GM15510 (cell line): ENCODE data around the gene DIS3L2.

Source experiments
- POLR2A ChIP-seq: IDR thresholded peaks from 3 replicates; pipeline ENCODE4 v1.6.1; 2011; ENCODE audit warnings: borderline replicate concordance; ENCODE audit not compliant: insufficient read length; ENCODE audit errors: extremely low read depth

Gene DIS3L2

DNA sequence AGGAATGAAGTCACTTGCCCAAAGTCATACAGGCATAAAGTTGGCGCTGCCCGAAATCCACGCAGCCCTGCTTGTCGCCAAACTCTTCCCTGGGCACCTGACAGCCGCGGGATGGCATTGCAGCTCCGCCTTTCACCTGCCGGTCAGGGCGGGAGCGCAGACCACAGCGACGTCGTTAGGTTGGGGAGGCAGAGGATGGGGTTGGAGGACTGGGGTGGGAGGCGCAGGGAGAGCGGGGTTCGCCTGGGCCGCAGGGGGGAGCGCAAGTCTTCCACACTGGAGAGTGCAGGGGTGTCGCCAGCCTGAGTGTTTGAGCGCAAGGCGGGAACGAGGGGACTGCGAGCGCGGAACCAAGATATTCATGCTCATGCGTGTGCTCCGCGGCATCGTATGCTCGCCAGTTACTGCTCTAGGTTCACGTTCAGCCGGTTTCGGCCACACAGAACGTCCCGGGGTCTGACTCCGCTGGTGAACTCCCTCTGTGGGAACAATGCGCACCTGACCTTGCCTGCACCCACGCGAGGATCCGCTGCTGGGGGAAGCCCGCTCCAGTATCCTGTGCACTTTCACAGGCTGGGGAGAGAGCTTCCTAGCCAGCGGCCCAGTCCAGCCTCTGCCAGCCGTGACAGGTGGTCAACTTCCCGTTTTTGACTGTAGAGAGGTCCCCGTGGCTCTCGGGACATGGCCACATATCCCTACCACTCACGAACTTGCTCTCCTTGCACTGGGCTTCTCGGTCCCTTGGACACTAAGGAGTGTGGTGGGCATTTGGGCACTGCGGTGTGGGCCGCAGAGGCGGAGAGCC, 34.5 kb upstream of the DIS3L2 start:
- TF ChIP-seq POLR2A = no peak

DNA sequence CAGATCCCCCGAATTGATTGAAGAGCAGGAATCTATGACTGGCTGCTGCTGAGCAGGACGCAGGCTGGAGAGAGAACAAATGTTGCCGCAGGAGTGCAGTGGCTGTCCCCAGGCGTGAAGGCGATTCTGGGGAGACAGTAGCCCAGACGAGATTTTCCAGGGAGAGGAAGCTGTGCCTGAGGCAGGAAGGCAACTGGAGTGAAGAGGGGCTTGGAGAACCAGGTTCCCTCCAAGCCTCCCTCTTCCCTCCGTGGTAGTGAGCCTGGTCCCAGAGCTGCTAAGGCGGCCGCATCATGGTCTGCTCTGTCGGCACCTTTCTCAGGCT, 34.0 kb upstream of the DIS3L2 start:
- no peak for TF ChIP-seq POLR2A

DNA sequence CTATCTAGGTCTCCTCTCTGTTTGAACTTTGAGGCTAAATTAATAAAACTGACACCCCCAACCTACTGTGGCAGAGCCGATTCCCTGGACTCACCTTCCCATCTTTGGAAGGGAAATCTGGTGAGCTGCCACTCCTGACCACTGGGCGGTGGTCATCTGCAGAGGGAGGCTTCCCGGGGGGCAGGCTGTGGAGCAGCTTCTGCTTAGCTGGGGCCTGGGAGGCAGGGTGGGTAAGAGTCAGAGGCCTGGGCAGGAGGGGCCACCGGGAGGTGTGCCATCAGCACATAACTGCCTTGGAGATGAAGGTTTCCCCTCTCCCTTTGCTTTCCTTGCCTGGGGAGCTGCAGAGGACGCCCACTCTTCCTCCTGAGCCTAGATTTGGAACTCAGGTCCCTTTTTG, 33.0 kb upstream of the DIS3L2 start:
- no peak for TF ChIP-seq POLR2A

DNA sequence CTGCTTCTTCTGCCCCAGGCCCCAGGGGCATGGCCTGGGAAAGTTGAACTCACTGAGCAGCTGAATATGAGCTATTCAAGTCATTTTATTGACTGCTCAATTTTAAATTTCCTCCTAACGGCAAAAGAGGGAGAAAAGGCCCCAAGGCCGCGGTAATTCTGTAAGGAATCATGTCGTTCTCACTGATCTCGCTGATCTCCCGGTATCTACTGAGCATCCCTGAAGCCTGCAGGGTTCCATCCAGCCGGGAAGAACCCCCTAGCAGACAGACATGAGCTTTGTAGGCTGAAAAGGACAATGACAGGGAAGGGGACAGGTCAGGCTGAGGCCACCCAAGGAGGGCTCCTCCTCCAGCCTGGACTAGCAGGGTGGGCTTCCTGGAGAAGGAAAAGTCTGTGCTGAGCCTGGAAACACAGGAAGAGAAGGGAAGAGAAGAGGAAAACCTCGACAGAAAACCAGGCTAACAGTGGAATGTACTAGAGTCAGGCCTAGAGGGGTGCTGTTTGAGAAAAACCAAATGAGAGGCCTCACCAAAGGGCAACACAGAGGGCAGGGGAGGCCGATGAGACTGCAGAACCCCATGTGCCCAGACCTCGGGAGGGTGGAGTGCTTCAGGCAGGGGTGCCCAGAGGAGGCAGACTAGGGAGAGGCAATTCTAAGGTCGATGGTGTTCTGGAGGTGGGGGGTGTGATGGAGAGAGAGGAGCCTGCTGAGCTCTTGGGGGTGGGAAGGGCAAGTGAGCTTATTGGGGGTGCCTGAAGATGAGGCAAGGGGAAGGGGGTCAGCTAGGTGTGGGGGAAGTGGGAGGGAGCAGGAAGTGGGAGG, 32.4 kb upstream of the DIS3L2 start:
- TF ChIP-seq POLR2A = no peak

DNA sequence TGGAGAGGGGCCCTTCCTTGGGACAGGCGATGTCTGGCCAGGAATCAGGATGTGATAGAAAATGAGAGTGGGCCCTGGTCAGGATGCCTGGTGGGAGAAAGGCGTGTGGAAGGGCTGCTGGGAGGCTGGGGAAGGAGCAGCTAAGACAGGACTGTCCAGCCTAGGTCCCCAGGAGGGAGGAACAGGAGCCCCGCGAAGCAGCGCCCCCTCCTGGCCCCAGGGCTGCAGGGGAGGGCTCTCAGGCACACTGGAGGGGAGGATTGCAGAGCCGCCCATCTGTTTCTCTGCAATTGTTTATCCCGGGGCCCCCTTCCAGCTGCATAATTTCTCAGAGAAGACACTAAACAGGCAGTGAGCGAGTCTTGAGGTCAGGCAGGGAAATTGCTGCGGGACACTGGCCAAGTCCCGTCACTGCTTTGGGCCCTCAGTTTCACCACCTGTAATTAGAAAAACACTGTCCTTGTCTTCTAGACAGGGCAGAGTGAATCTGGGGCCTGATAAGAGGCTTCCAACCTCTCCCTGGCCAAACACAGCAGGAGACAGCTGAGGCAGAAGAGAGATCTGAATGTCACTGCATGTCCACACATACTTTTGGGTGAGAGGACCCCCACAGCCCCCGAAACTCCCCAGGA, 31.4 kb upstream of the DIS3L2 start:
- no peak for TF ChIP-seq POLR2A

DNA sequence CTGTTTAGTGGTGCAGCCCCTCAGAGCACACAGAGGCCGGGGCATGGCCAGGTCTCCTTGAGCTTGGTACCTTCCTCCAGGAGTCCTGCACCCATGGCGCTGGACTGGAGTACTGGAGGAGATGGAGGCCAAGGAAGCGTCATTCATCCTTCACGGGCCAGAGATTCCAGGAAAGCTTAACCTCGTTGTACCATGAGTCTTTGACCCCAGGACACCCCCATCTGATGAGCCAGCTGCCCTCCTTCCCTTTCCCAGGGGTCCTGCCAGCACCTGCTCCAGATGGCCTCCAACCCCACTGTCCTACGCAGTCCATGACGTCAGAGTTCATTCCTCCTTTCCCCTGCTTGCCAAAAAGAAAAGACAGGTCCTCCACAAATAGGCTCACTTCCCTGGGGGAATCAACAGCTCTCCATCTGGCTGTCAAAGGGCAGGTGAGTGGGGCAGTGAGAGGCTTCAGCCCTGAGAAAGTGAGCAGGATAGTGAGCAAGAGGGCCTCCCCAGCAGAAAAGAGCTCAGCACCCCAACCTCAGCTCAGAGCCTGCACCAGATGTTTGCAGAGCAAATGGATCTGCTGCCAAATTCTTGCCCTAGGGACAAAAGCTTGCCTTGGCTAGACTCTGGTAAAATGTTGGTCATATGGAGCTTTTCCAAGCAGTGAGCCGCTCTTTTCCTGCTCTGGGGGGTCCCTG, 30.8 kb upstream of the DIS3L2 start:
- TF ChIP-seq POLR2A = no peak

DNA sequence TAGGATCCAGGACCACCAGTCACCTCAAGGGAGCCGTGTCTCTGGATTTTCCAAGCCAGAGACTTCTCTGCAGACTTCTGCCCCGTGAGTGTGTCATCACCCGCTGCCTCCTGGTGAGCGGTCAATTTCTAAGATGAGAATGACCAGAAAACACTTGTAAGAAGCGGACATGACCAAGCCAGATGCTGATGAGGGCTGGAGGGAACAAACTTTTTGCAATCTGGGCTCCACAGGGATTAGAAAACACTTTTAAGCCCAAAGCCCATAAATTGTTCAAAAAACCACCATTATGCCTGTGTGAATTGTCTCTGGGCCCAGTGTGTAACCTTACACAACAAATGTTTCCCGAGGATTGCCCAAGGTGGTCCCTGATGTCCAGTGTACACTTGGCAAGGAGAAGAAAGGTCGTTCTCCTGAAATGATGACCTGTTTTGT, 30.0 kb upstream of the DIS3L2 start:
- TF ChIP-seq POLR2A = no peak

DNA sequence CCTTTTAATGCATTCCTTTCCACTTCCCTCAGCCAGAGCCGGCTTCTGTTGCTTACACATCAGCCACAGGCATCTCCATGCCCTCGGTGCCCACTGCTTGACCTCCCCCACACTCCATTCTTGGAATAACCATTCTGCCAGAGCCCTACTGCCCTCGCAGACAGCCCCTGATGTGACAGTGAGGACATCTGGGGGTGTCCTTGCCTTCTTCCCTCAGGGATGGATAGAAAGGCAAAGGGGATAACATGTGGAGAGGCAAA, 28.9 kb upstream of the DIS3L2 start:
- TF ChIP-seq POLR2A = no peak

DNA sequence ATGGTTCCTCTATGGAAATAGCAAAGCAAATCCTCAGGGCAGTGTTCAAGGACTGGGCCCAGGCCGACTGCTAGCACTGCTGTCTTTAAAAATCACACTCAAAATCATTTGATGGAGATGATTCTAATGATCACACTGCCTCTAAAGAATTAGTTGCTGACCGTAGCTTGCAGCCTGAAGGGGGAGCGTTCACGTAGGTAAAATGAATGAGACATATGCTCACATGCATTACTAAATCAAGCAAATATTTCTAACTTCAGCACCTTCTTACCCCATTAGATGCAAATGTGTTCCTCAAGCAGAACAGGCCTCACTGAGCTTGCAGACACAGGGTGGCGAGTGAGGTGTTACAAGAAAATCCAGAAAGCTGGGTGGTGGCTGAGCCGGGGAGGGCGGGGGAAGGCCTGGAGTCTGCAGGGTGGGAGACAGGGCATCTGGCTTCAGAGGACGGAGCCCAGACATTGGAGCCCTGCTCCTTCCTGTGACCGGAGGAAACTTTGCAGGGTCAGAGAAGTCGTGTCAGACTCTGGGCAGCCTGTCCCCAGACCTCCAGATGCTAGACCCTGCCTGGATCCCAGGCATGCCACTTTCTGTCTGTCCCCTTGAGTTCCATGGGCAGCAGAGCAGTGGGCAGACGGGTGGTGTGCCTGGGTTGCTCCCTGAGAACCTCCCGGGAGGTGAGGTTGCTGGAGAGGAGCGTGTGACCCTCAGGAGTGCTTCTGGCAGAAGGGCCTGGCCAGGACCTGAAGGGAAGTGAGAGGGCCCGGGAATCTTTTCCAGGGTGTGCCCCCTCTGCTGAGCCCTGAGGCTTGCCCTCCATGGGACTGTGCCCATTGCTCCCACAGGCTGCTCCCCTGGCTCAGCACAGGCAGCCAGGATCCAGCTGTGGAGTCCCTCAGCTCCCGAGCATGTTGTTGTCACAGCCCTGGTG, 28.3 kb upstream of the DIS3L2 start:
- TF ChIP-seq POLR2A = no peak

DNA sequence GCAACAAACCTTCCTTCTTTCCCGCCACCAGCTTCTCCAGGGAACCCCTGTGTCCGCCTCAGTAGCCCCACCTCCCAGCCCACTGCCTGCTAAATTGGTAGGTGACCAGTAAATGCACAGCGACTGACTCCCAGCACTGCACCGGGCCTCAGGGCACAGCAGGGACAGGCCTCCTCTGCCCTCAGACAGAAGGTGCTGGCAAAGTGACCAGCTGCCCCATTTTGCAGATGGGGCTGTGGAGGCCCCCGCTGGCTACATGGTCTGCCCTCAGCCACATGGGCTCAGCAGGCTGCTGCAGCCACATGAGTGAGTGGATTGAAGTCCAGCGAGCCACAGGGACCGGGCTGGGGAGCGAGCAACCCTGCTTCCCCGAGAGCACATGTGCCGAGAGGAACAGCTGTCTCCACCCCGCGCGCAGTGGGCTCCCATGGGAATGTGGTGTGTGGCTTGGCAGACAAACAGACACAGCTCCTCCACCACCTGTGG, 27.6 kb upstream of the DIS3L2 start:
- no peak for TF ChIP-seq POLR2A

DNA sequence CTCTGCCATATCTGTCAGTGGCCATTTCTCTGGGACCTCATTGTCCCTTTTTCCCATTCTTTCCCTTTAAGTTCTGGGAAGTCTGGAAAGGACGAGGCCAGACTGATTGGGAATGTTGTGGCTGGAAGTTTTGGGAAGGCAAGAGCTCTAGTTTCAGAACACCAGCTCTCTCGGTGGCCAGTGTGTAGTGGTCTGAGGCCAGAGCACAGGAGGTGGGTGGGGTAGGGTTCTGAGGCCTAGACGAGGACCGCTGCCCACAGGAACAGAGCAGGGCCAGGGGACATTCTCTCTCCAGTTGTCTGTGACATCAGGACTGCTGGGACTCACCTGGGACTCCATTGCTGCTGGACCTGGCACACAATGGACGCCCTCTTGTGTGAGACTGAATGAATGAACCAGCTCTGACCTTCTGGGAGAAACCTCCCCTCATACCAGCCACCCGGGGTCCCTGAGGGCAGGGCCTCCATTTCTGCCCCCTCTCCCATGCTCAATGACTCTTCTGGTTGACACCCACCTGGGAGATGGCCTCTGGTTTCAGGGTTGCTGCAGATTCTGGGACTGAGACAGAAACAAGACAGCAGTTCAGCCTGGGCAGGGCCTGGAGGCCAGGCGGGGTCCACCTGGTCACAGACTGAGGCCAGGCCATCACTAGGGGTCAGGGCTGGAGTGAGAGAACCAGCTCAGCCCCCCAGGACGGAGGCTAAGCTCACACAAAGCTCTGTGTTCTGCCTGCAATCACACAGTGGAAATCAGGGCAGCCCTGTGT, 26.9 kb upstream of the DIS3L2 start:
- TF ChIP-seq POLR2A = no peak

DNA sequence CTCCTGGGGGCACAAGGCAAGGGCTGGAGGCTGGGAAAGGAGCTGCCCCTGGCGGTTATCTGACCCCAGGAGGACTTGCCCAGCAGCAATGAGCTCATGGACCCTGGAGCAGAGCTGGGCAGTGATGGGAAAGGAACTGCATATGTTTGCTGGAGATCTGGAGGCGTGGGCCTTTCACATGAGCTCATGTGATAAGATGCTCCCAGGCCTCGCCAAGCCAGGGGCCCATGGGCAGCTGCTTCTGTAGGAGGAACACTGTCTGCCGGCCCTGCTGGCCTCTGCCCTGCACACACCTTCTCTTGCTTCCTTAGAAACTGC, 26.3 kb upstream of the DIS3L2 start:
- TF ChIP-seq POLR2A = no peak

DNA sequence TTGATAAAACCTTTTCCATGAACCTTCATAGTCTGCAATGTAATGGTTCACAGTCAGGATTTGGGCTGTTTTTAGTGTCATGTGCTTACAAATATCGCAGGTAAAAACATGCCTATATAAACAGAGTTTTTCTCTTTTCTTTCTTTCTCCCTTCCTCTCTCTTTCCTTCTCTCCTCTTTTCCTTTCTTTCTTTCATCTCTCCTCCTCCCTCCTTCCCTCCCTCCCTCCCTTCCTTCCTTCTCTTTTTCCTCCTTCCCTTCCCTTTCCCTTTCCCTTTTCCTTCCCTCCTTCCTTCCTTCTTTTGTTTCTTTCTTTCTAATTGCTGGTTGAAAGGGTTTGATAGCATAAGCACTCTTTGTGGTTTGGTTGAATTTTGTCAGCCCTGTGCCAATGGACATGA, 25.7 kb upstream of the DIS3L2 start:
- TF ChIP-seq POLR2A = no peak
